Liver (tissue), 9 donors: ENCODE results near the gene USP31. TPM values are rescaled to one million over a fixed set of nuclear protein-coding genes. Genes with fewer than 3 reads are reported as not detected.

Source experiments
- DNase-seq: peaks from one replicate; pipeline ENCODE4 v3.0.0-alpha.2; 2017; ENCODE audit warnings: low spot score
- H3K27ac ChIP-seq, 2 donors: one replicate each; pipeline ENCODE4 v1.7.0; 2013; ENCODE audit warnings: inconsistent platforms in 2 of 2, low read length in 2 of 2, control low read depth in 1 of 2, low read depth in 1 of 2, mild to moderate bottlenecking in 1 of 2
- H3K27me3 ChIP-seq, 4 donors: one replicate each; pipeline versions ENCODE4 v1.6.1 to v1.7.0; 2013; ENCODE audit warnings: low read length in 3 of 4, inconsistent platforms in 1 of 4, mild to moderate bottlenecking in 1 of 4, moderate library complexity in 1 of 4; ENCODE audit not compliant: control insufficient read depth in 4 of 4, insufficient read depth in 4 of 4
- H3K36me3 ChIP-seq, 4 donors: one replicate each; pipeline versions ENCODE4 v1.6.1 to v1.7.0; 2013; ENCODE audit warnings: low read length in 3 of 4, mild to moderate bottlenecking in 3 of 4, low read depth in 1 of 4, moderate library complexity in 1 of 4; ENCODE audit not compliant: control insufficient read depth in 4 of 4, insufficient read depth in 3 of 4
- H3K4me1 ChIP-seq, 4 donors: one replicate each; pipeline versions ENCODE4 v1.6.1 to v1.7.0; 2013; ENCODE audit warnings: low read length in 3 of 4, mild to moderate bottlenecking in 3 of 4, moderate library complexity in 1 of 4; ENCODE audit not compliant: control insufficient read depth in 4 of 4, insufficient read depth in 4 of 4
- H3K4me3 ChIP-seq, 3 donors: one replicate each; pipeline versions ENCODE4 v1.6.1 to v1.7.0; 2013; ENCODE audit warnings: low read length in 3 of 3, control low read depth in 1 of 3, low read depth in 1 of 3, mild to moderate bottlenecking in 1 of 3
- H3K9ac ChIP-seq, 2 donors: one replicate each; pipeline ENCODE4 v1.7.0; 2013; ENCODE audit warnings: low read length in 2 of 2, mild to moderate bottlenecking in 2 of 2, moderate library complexity in 2 of 2, control low read depth in 1 of 2, low read depth in 1 of 2
- H3K9me3 ChIP-seq, 4 donors: one replicate each; pipeline versions ENCODE4 v1.6.1 to v1.7.0; 2013; ENCODE audit warnings: low read length in 3 of 4; ENCODE audit not compliant: control insufficient read depth in 4 of 4
- ATF3 ChIP-seq: IDR thresholded peaks from 2 replicates; pipeline ENCODE4 v1.6.1; 2016; ENCODE audit warnings: antibody characterized with exemption
- EGR1 ChIP-seq, 2 donors: IDR thresholded peaks; 2 replicates each; pipeline ENCODE4 v1.6.1; 2016 to 2018; ENCODE audit warnings: antibody characterized with exemption in 2 of 2, low read depth in 2 of 2
- FOXA1 ChIP-seq: IDR thresholded peaks from 2 replicates; pipeline ENCODE4 v1.6.1; 2016; ENCODE audit warnings: antibody characterized with exemption
- FOXA2 ChIP-seq: IDR thresholded peaks from 2 replicates; pipeline ENCODE4 v1.6.1; 2016; ENCODE audit warnings: antibody characterized with exemption
- GABPA ChIP-seq, 2 donors: IDR thresholded peaks in 1 of 2; conservative IDR thresholded peaks in 1 of 2; 2 replicates each; pipeline ENCODE4 v1.6.1; 2016; ENCODE audit warnings: antibody characterized with exemption in 2 of 2, mild to moderate bottlenecking in 1 of 2, moderate library complexity in 1 of 2
- HNF4A ChIP-seq, 2 donors: conservative IDR thresholded peaks; 2 replicates each; pipeline ENCODE4 v1.6.1; 2016; ENCODE audit warnings: antibody characterized with exemption in 2 of 2, mild to moderate bottlenecking in 2 of 2
- HNF4G ChIP-seq: IDR thresholded peaks from 2 replicates; pipeline ENCODE4 v1.6.1; 2016; ENCODE audit warnings: antibody characterized with exemption
- JUND ChIP-seq, 2 donors: IDR thresholded peaks; 2 replicates each; pipeline ENCODE4 v1.6.1; 2016; ENCODE audit warnings: antibody characterized with exemption in 2 of 2
- MAX ChIP-seq: IDR thresholded peaks from 2 replicates; pipeline ENCODE4 v1.6.1; 2016; ENCODE audit warnings: antibody characterized with exemption
- NR2F2 ChIP-seq: IDR thresholded peaks from 2 replicates; pipeline ENCODE4 v1.6.1; 2016; ENCODE audit warnings: antibody characterized with exemption
- RAD21 ChIP-seq, 2 donors: IDR thresholded peaks; 2 replicates each; pipeline ENCODE4 v1.6.1; 2016; ENCODE audit warnings: antibody characterized with exemption in 2 of 2, mild to moderate bottlenecking in 2 of 2
- RXRA ChIP-seq, 2 donors: IDR thresholded peaks; 2 replicates each; pipeline ENCODE4 v1.6.1; 2017 to 2018; ENCODE audit warnings: antibody characterized with exemption in 2 of 2, mild to moderate bottlenecking in 1 of 2
- SP1 ChIP-seq: IDR thresholded peaks from 2 replicates; pipeline ENCODE4 v1.6.1; 2018; ENCODE audit warnings: antibody characterized with exemption, mild to moderate bottlenecking
- TAF1 ChIP-seq: conservative IDR thresholded peaks from 2 replicates; pipeline ENCODE4 v1.6.1; 2016; ENCODE audit warnings: antibody characterized with exemption, mild to moderate bottlenecking
- YY1 ChIP-seq: IDR thresholded peaks from 2 replicates; pipeline ENCODE4 v1.6.1; 2016; ENCODE audit warnings: antibody characterized with exemption, mild to moderate bottlenecking
- WGBS: extraction: QIAGEN DNeasy Blood & Tissue Kit; methylation state at CpG from one replicate; pipeline ENCODE4 v1.1.7; 2013; 5-methylcytosine and 5-hydroxymethylcytosine counted together
- polyA plus RNA-seq, 2 donors: library from polyadenylated mRNA; stranded (reverse) in 1 of 2; unstranded in 1 of 2; fragments of 200-250 nt in 1 of 2; fragments of >200 nt in 1 of 2; fragmentation: Nextera tagmentation in 1 of 2; extraction: Ambion mirVana in 1 of 2; gene quantifications; one replicate each; pipeline versions ENCODE4 v1.2.1 to v1.2.3, GENCODE V29; 2013 to 2015
- total RNA-seq, 2 donors: library from RNA; depleted of rRNA; stranded (reverse); fragments of >200 nt; gene quantifications; one replicate each; pipeline ENCODE4 v1.2.3, GENCODE V29; 2014
- TF ChIP-seq, protein P1 (sequence below): IDR thresholded peaks from 2 replicates; pipeline ENCODE4 v1.6.1; 2016; ENCODE audit warnings: antibody characterized with exemption, mild to moderate bottlenecking
- TF ChIP-seq, protein P2 (sequence below): IDR thresholded peaks from 2 replicates; pipeline ENCODE4 v1.6.1; 2016; ENCODE audit warnings: antibody characterized with exemption
- TF ChIP-seq, protein P3 (sequence below): fragments of 150-350 bp; IDR thresholded peaks from 2 replicates; pipeline ENCODE4 v1.5.1; 2017; ENCODE audit warnings: improper control_type of control experiment, low read depth, low read length; ENCODE audit not compliant: missing input control
- donor health status: healthy.
- donor health status: healthy.
- donor health status: healthy.
- donor health status: healthy.
- donor health status: healthy.

USP31 gene
- total and polyA plus RNA-seq, 4 donors: 2.4 to 16.4 (median 3.8) TPM

DNA sequence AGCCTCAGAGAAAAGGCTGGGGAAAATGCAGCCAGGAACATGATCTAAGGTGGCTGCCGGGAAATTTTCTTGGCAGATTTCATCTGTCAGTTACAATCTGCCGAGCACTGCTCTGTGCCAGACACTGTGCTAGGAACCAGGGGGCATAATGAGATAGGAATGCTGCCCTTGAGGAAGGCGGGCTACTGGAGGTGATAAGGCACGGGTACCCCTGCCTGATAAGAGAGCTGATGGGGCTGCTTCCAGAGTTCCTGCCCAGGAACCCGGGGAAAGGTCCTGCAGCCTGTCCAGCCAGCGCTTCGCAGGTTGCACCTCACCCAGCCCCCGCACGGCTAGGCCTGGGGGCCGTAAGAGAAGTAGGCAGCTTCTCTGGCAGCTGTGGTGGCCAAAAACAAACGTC lies 36.4 kb upstream of the USP31 start:
- Histone ChIP-seq H3K27ac (no peak overlapping the region), H3K9ac (no peak overlapping the region), H3K9me3 (no peaks in the 10 kb centered on the region), H3K36me3 (no peaks in the 10 kb centered on the region), H3K27me3 (peaks cover 2 to 13% (median 7%) of the 10 kb centered on the region in 4 donors), H3K4me3 (no peak overlapping the region), H3K4me1 (peaks cover 0 to 11% (median 7%) of the 10 kb centered on the region in 4 donors)
- TF ChIP-seq MAX: no peak
- no peak for TF ChIP-seq RAD21 (IDR thresholded peaks at IDR 0.05)
- TF ChIP-seq GABPA (IDR thresholded peaks at IDR 0.05 in 1 of 2, conservative IDR thresholded peaks at IDR 0.05 in 1 of 2): no peak
- TF ChIP-seq NR2F2: no peak
- no peak for TF ChIP-seq FOXA1
- TF ChIP-seq, protein P1, sequence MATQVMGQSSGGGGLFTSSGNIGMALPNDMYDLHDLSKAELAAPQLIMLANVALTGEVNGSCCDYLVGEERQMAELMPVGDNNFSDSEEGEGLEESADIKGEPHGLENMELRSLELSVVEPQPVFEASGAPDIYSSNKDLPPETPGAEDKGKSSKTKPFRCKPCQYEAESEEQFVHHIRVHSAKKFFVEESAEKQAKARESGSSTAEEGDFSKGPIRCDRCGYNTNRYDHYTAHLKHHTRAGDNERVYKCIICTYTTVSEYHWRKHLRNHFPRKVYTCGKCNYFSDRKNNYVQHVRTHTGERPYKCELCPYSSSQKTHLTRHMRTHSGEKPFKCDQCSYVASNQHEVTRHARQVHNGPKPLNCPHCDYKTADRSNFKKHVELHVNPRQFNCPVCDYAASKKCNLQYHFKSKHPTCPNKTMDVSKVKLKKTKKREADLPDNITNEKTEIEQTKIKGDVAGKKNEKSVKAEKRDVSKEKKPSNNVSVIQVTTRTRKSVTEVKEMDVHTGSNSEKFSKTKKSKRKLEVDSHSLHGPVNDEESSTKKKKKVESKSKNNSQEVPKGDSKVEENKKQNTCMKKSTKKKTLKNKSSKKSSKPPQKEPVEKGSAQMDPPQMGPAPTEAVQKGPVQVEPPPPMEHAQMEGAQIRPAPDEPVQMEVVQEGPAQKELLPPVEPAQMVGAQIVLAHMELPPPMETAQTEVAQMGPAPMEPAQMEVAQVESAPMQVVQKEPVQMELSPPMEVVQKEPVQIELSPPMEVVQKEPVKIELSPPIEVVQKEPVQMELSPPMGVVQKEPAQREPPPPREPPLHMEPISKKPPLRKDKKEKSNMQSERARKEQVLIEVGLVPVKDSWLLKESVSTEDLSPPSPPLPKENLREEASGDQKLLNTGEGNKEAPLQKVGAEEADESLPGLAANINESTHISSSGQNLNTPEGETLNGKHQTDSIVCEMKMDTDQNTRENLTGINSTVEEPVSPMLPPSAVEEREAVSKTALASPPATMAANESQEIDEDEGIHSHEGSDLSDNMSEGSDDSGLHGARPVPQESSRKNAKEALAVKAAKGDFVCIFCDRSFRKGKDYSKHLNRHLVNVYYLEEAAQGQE: no peak
- no peak for TF ChIP-seq FOXA2
- TF ChIP-seq SP1: no peak
- no peak for TF ChIP-seq HNF4G
- no peak for TF ChIP-seq TAF1
- TF ChIP-seq RXRA (IDR thresholded peaks at IDR 0.05): no peak
- TF ChIP-seq, protein P2, sequence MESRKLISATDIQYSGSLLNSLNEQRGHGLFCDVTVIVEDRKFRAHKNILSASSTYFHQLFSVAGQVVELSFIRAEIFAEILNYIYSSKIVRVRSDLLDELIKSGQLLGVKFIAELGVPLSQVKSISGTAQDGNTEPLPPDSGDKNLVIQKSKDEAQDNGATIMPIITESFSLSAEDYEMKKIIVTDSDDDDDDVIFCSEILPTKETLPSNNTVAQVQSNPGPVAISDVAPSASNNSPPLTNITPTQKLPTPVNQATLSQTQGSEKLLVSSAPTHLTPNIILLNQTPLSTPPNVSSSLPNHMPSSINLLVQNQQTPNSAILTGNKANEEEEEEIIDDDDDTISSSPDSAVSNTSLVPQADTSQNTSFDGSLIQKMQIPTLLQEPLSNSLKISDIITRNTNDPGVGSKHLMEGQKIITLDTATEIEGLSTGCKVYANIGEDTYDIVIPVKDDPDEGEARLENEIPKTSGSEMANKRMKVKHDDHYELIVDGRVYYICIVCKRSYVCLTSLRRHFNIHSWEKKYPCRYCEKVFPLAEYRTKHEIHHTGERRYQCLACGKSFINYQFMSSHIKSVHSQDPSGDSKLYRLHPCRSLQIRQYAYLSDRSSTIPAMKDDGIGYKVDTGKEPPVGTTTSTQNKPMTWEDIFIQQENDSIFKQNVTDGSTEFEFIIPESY: no peak
- TF ChIP-seq EGR1 (IDR thresholded peaks at IDR 0.05; ENCODE audit: low read depth in 2 of 2): no peak
- TF ChIP-seq, protein P3, sequence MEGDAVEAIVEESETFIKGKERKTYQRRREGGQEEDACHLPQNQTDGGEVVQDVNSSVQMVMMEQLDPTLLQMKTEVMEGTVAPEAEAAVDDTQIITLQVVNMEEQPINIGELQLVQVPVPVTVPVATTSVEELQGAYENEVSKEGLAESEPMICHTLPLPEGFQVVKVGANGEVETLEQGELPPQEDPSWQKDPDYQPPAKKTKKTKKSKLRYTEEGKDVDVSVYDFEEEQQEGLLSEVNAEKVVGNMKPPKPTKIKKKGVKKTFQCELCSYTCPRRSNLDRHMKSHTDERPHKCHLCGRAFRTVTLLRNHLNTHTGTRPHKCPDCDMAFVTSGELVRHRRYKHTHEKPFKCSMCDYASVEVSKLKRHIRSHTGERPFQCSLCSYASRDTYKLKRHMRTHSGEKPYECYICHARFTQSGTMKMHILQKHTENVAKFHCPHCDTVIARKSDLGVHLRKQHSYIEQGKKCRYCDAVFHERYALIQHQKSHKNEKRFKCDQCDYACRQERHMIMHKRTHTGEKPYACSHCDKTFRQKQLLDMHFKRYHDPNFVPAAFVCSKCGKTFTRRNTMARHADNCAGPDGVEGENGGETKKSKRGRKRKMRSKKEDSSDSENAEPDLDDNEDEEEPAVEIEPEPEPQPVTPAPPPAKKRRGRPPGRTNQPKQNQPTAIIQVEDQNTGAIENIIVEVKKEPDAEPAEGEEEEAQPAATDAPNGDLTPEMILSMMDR: no peak
- TF ChIP-seq ATF3: no peak
- no peak for TF ChIP-seq HNF4A (conservative IDR thresholded peaks at IDR 0.05)
- TF ChIP-seq YY1: no peak
- TF ChIP-seq JUND (IDR thresholded peaks at IDR 0.05): no peak
- DNase-seq: no peak
- 47% methylated on average over 11 of the region's 11 CpGs for WGBS
